K562 (cell line): Measurements from ENCODE around the gene CHCHD1. TPM values are rescaled to one million over a fixed set of nuclear protein-coding genes. Genes with fewer than 3 reads are reported as not detected.

ENCODE experiments used
- ETV6 ChIP-seq, 3 experiments: fragments of 150-350 bp in 1 of 3; sonication (generic) in 1 of 3; formaldehyde crosslinking in 1 of 3; IDR thresholded peaks; 2 replicates each; pipeline versions ENCODE4 v1.6.1 to v1.8.0; 2014 to 2022; ENCODE audit warnings: borderline replicate concordance in 2 of 3, low read depth in 2 of 3, antibody characterized with exemption in 1 of 3, low read length in 1 of 3, mild to moderate bottlenecking in 1 of 3, missing genetic modification reagents in 1 of 3
- FOSL1 ChIP-seq: fragments of 200-800 bp; sonication (Bioruptor generic); conservative IDR thresholded peaks from 2 replicates; pipeline ENCODE4 v1.6.1; 2016; ENCODE audit warnings: missing genetic modification characterization, missing compliant biosample characterization
- FOXA3 ChIP-seq, 2 experiments: fragments of 450-650 bp in 1 of 2; sonication (generic) in 1 of 2; formaldehyde crosslinking; IDR thresholded peaks in 1 of 2; conservative IDR thresholded peaks in 1 of 2; 2 replicates each; pipeline versions ENCODE4 v1.4.0 to v1.8.0; 2020 to 2022; ENCODE audit warnings: mild to moderate bottlenecking in 2 of 2, missing genetic modification reagents in 1 of 2
- MTF1 ChIP-seq: fragments of 250-450 bp; sonication (Bioruptor Pico); IDR thresholded peaks from 2 replicates; pipeline ENCODE4 v1.9.0; 2021; ENCODE audit warnings: moderate library complexity, mild to moderate bottlenecking, inconsistent platforms, borderline replicate concordance
- PTTG1 ChIP-seq: fragments of 450-650 bp; IDR thresholded peaks from 2 replicates; pipeline ENCODE4 v1.6.1; 2016; ENCODE audit warnings: low read depth, mild to moderate bottlenecking, missing genetic modification characterization, missing compliant biosample characterization
- SAP30 ChIP-seq: fragments of 200-600 bp; sonication (generic); IDR thresholded peaks from 2 replicates; pipeline ENCODE4 v1.6.1; 2012; ENCODE audit warnings: borderline replicate concordance, low read depth, mild to moderate bottlenecking, moderate library complexity, low read length, control low read depth, inconsistent platforms; ENCODE audit not compliant: insufficient read depth, poor library complexity, severe bottlenecking
- SMAD2 ChIP-seq: fragments of 150-350 bp; IDR thresholded peaks from 2 replicates; pipeline ENCODE4 v1.6.1; 2014; ENCODE audit warnings: low read depth, mild to moderate bottlenecking, low read length
- SRSF7 ChIP-seq: fragments of 200-400 bp; formaldehyde crosslinking; optimal IDR thresholded peaks from 2 replicates; pipeline ENCODE3; 2017; ENCODE audit warnings: mild to moderate bottlenecking, low read depth, low read length
- TEAD2 ChIP-seq: fragments of 450-650 bp; IDR thresholded peaks from 2 replicates; pipeline ENCODE4 v1.6.1; 2016; ENCODE audit warnings: missing genetic modification characterization, control low read depth, missing compliant biosample characterization
- ZKSCAN3 ChIP-seq: fragments of 250-450 bp; sonication (Bioruptor Pico); IDR thresholded peaks from 2 replicates; pipeline ENCODE4 v1.4.0; 2020
- ZNF175 ChIP-seq: fragments of 200-800 bp; sonication (Bioruptor generic); IDR thresholded peaks from 2 replicates; pipeline ENCODE4 v1.6.1; 2016; ENCODE audit warnings: low read depth, mild to moderate bottlenecking, missing genetic modification characterization, missing compliant biosample characterization
- polyA plus RNA-seq, 8 experiments: library from polyadenylated mRNA; depleted of rRNA in 4 of 8; stranded (reverse) in 5 of 8; unstranded in 3 of 8; fragments of >200 nt; fragmentation: Nextera tagmentation in 2 of 8; fragmentation: Illumina TruSeq in 1 of 8; extraction: Ambion mirVana in 2 of 8; extraction: Trizol in 1 of 8; gene quantifications; 2 replicates each; pipeline versions ENCODE4 v1.2.1 to v1.2.3, GENCODE V29; 2011 to 2014; ENCODE audit warnings: inconsistent platforms in 1 of 8, missing spikeins in 1 of 8
- total RNA-seq, 7 experiments: library from RNA; depleted of rRNA in 6 of 7; stranded (reverse); fragments of >200 nt in 6 of 7; fragmentation: Illumina TruSeq in 2 of 7; extraction: Trizol in 2 of 7; gene quantifications; 2 replicates each; pipeline versions ENCODE4 v1.2.1 to v1.2.3, GENCODE V29; 2011 to 2021; ENCODE audit warnings: low replicate concordance in 1 of 7
- TF ChIP-seq, protein P1 (sequence below): fragments of 250-450 bp; sonication (Bioruptor Pico); IDR thresholded peaks from 2 replicates; pipeline ENCODE4 v1.8.0; 2022; ENCODE audit warnings: inconsistent platforms, mild to moderate bottlenecking, moderate library complexity, borderline replicate concordance
- TF ChIP-seq, protein P2 (sequence below): fragments of 450-650 bp; formaldehyde crosslinking; IDR thresholded peaks from 2 replicates; pipeline ENCODE4 v1.4.0; 2020; ENCODE audit warnings: mild to moderate bottlenecking, moderate library complexity
- TF ChIP-seq, protein P3 (sequence below): fragments of 150-350 bp; IDR thresholded peaks from 2 replicates; pipeline ENCODE4 v1.6.1; 2014; ENCODE audit warnings: low read depth, mild to moderate bottlenecking, low read length, borderline replicate concordance
- TF ChIP-seq, protein P4 (sequence below): IDR thresholded peaks from 3 replicates; pipeline ENCODE4 v1.6.1; 2011; ENCODE audit warnings: borderline replicate concordance, mild to moderate bottlenecking; ENCODE audit not compliant: insufficient read length, insufficient read depth
- TF ChIP-seq, protein P5 (sequence below): sonication (generic); formaldehyde crosslinking; IDR thresholded peaks from 2 replicates; pipeline ENCODE4 v1.8.1; 2022; ENCODE audit warnings: missing genetic modification reagents

Gene CHCHD1
- total and polyA plus RNA-seq, 9 of the 15 experiments (the other 6 are each of a cell fraction or from before 2014, with no cell fraction given): 52.9 to 126 (median 83.4) TPM

DNA sequence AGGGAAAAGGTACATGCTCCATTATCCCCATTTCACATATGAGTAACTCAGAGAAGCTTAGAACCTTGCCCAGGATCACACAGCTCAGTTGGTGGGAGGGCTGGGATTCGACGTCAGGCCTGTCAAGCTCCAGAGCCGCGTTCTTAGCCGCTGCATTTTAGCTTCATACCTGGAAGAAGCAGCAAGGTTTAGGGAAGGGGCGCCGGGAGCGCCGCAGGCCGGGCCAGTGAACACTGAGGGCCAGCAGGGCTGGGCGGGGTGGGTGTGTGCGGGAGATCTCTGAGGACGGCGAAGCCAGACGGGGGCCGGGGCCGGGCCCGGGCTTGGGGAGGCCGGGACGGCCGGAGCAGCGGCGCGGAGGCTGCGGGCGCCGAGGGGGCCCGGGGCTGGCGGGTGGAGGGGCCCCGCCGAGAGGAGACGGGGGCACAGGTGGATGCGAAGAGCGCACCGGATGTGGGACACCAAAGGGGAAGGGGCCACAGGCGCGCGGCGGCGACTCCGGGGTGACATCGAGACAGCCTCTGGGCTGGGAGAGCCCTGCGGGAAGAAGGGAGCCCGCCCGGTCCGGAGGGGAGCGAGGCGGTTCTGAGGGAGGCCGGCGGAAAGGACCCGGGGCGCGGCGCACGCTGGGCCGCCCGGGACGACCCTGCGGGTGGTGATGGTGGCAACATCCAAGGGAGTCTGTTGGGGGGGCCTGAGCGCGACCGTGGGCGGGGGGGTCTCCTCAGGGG, 29.1 kb downstream of the CHCHD1 start (continued):
- TF ChIP-seq, protein P1, sequence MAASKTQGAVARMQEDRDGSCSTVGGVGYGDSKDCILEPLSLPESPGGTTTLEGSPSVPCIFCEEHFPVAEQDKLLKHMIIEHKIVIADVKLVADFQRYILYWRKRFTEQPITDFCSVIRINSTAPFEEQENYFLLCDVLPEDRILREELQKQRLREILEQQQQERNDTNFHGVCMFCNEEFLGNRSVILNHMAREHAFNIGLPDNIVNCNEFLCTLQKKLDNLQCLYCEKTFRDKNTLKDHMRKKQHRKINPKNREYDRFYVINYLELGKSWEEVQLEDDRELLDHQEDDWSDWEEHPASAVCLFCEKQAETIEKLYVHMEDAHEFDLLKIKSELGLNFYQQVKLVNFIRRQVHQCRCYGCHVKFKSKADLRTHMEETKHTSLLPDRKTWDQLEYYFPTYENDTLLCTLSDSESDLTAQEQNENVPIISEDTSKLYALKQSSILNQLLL (CRISPR knock-in tag): no peak
- TF ChIP-seq SRSF7: peak; percentile 16
- TF ChIP-seq ZKSCAN3 (CRISPR knock-in tag): no peak
- TF ChIP-seq PTTG1 (tag): no peak
- peak; percentile 58 for TF ChIP-seq SAP30
- no peak for TF ChIP-seq TEAD2 (tag)
- TF ChIP-seq, protein P2, sequence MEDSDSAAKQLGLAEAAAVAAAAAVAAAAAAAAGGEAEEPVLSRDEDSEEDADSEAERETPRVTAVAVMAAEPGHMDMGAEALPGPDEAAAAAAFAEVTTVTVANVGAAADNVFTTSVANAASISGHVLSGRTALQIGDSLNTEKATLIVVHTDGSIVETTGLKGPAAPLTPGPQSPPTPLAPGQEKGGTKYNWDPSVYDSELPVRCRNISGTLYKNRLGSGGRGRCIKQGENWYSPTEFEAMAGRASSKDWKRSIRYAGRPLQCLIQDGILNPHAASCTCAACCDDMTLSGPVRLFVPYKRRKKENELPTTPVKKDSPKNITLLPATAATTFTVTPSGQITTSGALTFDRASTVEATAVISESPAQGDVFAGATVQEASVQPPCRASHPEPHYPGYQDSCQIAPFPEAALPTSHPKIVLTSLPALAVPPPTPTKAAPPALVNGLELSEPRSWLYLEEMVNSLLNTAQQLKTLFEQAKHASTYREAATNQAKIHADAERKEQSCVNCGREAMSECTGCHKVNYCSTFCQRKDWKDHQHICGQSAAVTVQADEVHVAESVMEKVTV (CRISPR knock-in tag): no peak
- TF ChIP-seq FOXA3 (CRISPR knock-in tag; conservative IDR thresholded peaks at IDR 0.05 in 1 of 2, IDR thresholded peaks at IDR 0.05 in 1 of 2): 0 out of 4 replicates have a peak, but pooled peaks of 1 of the 2 experiments have one; percentile 40
- no peak for TF ChIP-seq SMAD2
- TF ChIP-seq FOSL1 (tag): no peak
- TF ChIP-seq, protein P3, sequence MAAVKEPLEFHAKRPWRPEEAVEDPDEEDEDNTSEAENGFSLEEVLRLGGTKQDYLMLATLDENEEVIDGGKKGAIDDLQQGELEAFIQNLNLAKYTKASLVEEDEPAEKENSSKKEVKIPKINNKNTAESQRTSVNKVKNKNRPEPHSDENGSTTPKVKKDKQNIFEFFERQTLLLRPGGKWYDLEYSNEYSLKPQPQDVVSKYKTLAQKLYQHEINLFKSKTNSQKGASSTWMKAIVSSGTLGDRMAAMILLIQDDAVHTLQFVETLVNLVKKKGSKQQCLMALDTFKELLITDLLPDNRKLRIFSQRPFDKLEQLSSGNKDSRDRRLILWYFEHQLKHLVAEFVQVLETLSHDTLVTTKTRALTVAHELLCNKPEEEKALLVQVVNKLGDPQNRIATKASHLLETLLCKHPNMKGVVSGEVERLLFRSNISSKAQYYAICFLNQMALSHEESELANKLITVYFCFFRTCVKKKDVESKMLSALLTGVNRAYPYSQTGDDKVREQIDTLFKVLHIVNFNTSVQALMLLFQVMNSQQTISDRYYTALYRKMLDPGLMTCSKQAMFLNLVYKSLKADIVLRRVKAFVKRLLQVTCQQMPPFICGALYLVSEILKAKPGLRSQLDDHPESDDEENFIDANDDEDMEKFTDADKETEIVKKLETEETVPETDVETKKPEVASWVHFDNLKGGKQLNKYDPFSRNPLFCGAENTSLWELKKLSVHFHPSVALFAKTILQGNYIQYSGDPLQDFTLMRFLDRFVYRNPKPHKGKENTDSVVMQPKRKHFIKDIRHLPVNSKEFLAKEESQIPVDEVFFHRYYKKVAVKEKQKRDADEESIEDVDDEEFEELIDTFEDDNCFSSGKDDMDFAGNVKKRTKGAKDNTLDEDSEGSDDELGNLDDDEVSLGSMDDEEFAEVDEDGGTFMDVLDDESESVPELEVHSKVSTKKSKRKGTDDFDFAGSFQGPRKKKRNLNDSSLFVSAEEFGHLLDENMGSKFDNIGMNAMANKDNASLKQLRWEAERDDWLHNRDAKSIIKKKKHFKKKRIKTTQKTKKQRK: no peak
- TF ChIP-seq, protein P4, sequence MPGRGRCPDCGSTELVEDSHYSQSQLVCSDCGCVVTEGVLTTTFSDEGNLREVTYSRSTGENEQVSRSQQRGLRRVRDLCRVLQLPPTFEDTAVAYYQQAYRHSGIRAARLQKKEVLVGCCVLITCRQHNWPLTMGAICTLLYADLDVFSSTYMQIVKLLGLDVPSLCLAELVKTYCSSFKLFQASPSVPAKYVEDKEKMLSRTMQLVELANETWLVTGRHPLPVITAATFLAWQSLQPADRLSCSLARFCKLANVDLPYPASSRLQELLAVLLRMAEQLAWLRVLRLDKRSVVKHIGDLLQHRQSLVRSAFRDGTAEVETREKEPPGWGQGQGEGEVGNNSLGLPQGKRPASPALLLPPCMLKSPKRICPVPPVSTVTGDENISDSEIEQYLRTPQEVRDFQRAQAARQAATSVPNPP: no peak
- no peak for TF ChIP-seq MTF1 (CRISPR knock-in tag)
- TF ChIP-seq ZNF175 (CRISPR knock-in tag): 0 out of 2 replicates have a peak, but pooled peaks have one; percentile 49
- TF ChIP-seq, protein P5, sequence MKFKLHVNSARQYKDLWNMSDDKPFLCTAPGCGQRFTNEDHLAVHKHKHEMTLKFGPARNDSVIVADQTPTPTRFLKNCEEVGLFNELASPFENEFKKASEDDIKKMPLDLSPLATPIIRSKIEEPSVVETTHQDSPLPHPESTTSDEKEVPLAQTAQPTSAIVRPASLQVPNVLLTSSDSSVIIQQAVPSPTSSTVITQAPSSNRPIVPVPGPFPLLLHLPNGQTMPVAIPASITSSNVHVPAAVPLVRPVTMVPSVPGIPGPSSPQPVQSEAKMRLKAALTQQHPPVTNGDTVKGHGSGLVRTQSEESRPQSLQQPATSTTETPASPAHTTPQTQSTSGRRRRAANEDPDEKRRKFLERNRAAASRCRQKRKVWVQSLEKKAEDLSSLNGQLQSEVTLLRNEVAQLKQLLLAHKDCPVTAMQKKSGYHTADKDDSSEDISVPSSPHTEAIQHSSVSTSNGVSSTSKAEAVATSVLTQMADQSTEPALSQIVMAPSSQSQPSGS (CRISPR knock-in tag): no peak
- TF ChIP-seq ETV6 (IDR thresholded peaks at IDR 0.05; ENCODE audit: borderline replicate concordance in 1 of 2, low read depth in 2 of 2, low read length in 1 of 2): no peak
- no peak for TF ChIP-seq ETV6 (CRISPR knock-in tag; IDR thresholded peaks at IDR 0.05; ENCODE audit: borderline replicate concordance)
